GM18909 (cell line): Measurements from ENCODE around the gene TAB2.
"Not testable (repeated sequence)": the region's sequence is repeated elsewhere in the genome, so short reads cannot be mapped to it uniquely, and the experiment has no call there.

Source experiments
- ATAC-seq: cut with Tn5 transposase; IDR thresholded peaks from one replicate; pipeline ENCODE4 v1.9.1; 2021; ENCODE audit warnings: mild to moderate bottlenecking; ENCODE audit not compliant: unreplicated experiment, poor library complexity

TAB2 gene

GRCh38 chr6:149455031-149455732, 137.7 kb downstream of the TAB2 start:
- no peak for ATAC-seq

DNA sequence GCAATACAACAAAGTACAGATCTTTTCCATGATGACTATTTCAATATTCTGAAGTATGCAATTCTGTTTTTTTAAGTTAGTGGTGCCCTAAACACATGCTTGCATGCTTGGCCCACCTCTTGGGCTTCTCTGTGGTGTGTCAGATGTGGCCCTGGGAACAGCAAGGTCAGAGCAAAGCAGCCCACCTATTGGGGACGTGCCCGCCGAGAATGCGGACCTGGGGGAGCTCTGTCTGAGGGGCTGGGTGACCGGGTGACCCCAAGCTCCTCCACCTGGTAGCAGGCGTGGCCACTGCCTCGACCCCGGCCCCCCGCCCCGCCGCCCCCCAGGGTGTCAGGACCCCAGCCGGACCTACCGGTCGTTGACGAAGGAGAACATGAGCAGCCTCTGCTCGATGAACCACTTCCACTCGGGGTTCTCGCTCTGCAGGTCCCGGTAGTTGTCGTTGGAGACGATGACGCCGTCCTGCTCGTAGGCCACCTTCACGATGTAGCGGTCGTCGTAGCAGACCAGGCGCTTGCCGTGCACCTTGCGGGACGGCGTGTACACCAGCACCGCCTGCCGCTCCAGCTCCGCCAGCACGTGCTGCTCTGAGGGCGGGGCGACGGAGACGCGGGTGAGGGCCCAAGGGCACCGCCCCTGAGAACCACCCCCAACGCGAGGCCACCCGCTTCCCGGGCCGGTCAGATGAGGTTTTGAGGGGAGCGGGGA, 139.0 kb downstream of the TAB2 start:
- no peak for ATAC-seq

- no peak for ATAC-seq
These were observed 139.9 kb downstream of the TAB2 start for GRCh38 chr6:149457316-149457884.

GRCh38 chr6:149458196-149458595, 140.7 kb downstream of the TAB2 start:
- ATAC-seq = no peak

DNA sequence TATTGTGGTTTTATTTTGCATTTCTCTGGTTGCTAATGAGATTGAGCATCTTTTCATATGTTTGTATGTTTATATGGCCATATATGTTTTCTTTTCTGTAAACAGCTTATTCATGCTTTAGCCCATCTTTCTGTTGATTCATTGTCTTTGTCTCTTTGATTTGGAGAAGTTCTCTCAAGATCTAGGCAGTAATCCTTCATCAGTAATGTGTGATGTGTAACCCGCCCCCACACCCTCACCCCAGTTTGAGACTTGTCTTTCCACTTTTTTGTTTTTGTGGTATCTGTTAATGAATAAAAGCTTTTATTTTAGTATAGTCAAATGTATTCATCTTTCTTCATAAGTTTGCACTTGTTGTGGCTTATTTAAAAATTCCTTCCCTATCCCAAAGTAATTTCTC, 141.3 kb downstream of the TAB2 start:
- ATAC-seq = no peak

GRCh38 chr6:149459761-149460160, 142.2 kb downstream of the TAB2 start:
- ATAC-seq = no peak

DNA sequence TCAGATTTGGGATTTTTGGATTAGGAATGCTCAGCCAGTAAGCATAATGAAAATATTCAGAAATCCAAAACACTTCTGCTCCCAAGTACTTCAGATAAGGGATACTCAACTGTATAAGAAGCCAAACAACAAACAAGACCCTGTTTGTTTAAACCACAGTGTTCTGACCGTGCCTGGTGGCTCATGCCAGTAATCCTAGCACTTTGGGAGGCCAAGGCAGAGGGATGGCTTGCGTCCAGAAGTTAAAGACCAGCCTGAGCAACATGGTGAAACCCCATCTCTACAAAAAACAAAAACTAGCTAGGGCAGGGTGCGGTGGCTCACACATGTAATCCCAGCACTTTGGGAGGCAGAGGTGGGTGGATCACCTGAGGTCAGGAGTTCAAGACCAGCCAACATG, 142.7 kb downstream of the TAB2 start:
- ATAC-seq = not testable (repeated sequence)
